CD14-positive monocyte (primary cell): ENCODE measurements around the gene GAB1. TPM values are rescaled to one million over a fixed set of nuclear protein-coding genes. Genes with fewer than 3 reads are reported as not detected.

Experiments
- DNase-seq, 3 donors: peaks; one replicate each; pipeline ENCODE4 v3.0.0-alpha.2; 2011 to 2022
- H2AFZ ChIP-seq: 2 replicates; pipeline ENCODE4 v1.6.0; 2012; ENCODE audit warnings: mild to moderate bottlenecking, low read depth, low read length, inconsistent platforms; ENCODE audit not compliant: insufficient read depth, poor library complexity, severe bottlenecking
- H3K27ac ChIP-seq, 2 donors: 1 replicate in 1 of 2; 2 replicates in 1 of 2; pipeline ENCODE4 v1.5.1; 2012 to 2013; ENCODE audit warnings: low read length in 2 of 2, control low read depth in 1 of 2, inconsistent platforms in 1 of 2, low read depth in 1 of 2, mild to moderate bottlenecking in 1 of 2
- H3K27me3 ChIP-seq, 2 donors: one replicate each; pipeline versions ENCODE4 v1.6.0 to v1.6.1; 2011 to 2013; ENCODE audit warnings: low read length in 2 of 2; ENCODE audit not compliant: control insufficient read depth in 2 of 2, insufficient read depth in 2 of 2
- H3K36me3 ChIP-seq, 2 donors: replicated peaks in 1 of 2; 1 replicate in 1 of 2; 2 replicates in 1 of 2; pipeline versions ENCODE4 v1.5.1 to v1.6.1; 2012 to 2013; ENCODE audit warnings: low read length in 2 of 2, control low read depth in 1 of 2, inconsistent platforms in 1 of 2, mild to moderate bottlenecking in 1 of 2; ENCODE audit not compliant: insufficient read depth in 2 of 2, control insufficient read depth in 1 of 2
- H3K4me1 ChIP-seq, 2 donors: 1 replicate in 1 of 2; 2 replicates in 1 of 2; pipeline versions ENCODE4 v1.5.1 to v1.6.1; 2012 to 2013; ENCODE audit warnings: low read length in 2 of 2, control low read depth in 1 of 2, inconsistent platforms in 1 of 2, mild to moderate bottlenecking in 1 of 2, moderate library complexity in 1 of 2; ENCODE audit not compliant: insufficient read depth in 2 of 2, control insufficient read depth in 1 of 2
- H3K4me2 ChIP-seq: replicated peaks from 2 replicates; pipeline ENCODE3; 2012; ENCODE audit warnings: low read length, moderate library complexity, mild to moderate bottlenecking; ENCODE audit not compliant: poor library complexity, severe bottlenecking; ENCODE audit errors: extremely low read depth
- H3K4me3 ChIP-seq, 3 experiments: fragments of 200-600 bp in 1 of 3; sonication (generic) in 1 of 3; replicated peaks in 1 of 3; 1 replicate in 2 of 3; 2 replicates in 1 of 3; pipeline ENCODE4 v1.5.1; 2011 to 2013; ENCODE audit warnings: low read length in 3 of 3, mild to moderate bottlenecking in 3 of 3, control low read depth in 2 of 3, low read depth in 2 of 3, inconsistent platforms in 1 of 3, moderate library complexity in 1 of 3
- H3K79me2 ChIP-seq: 2 replicates; pipeline ENCODE4 v1.6.0; 2012; ENCODE audit warnings: mild to moderate bottlenecking, control low read depth, inconsistent platforms, low read length, moderate library complexity; ENCODE audit not compliant: insufficient read depth
- H3K9ac ChIP-seq: 2 replicates; pipeline ENCODE4 v1.6.0; 2017; ENCODE audit warnings: low read length, mild to moderate bottlenecking; ENCODE audit not compliant: insufficient read depth, poor library complexity, severe bottlenecking
- H3K9me3 ChIP-seq, 2 donors: replicated peaks in 1 of 2; 1 replicate in 1 of 2; 2 replicates in 1 of 2; pipeline versions ENCODE4 v1.5.1 to v1.6.1; 2012 to 2013; ENCODE audit warnings: low read length in 2 of 2, control low read depth in 1 of 2; ENCODE audit not compliant: control insufficient read depth in 1 of 2, insufficient read depth in 1 of 2
- H4K20me1 ChIP-seq: 2 replicates; pipeline ENCODE4 v1.6.0; 2012; ENCODE audit warnings: mild to moderate bottlenecking, low read length, control low read depth, moderate library complexity; ENCODE audit not compliant: insufficient read depth
- H3K27ac Mint-ChIP-seq, 7 donors: one replicate each; pipeline ENCODE4 v1.8.0; 2020; ENCODE audit warnings: mild to moderate bottlenecking in 7 of 7, mixed read lengths in 7 of 7, moderate library complexity in 6 of 7, inconsistent platforms in 2 of 7
- H3K27me3 Mint-ChIP-seq, 3 donors: one replicate each; pipeline ENCODE4 v1.8.0; 2021 to 2022; ENCODE audit warnings: low read depth in 3 of 3, mild to moderate bottlenecking in 3 of 3, mixed read lengths in 3 of 3, moderate library complexity in 3 of 3, inconsistent platforms in 1 of 3
- H3K36me3 Mint-ChIP-seq, 2 donors: one replicate each; pipeline ENCODE4 v1.8.0; 2020; ENCODE audit warnings: mixed read lengths in 2 of 2, inconsistent platforms in 1 of 2, mild to moderate bottlenecking in 1 of 2
- H3K4me1 Mint-ChIP-seq: one replicate; pipeline ENCODE4 v1.8.0; 2020; ENCODE audit warnings: mild to moderate bottlenecking, mixed read lengths
- H3K4me3 Mint-ChIP-seq, 2 donors: one replicate each; pipeline ENCODE4 v1.8.0; 2020; ENCODE audit warnings: mild to moderate bottlenecking in 2 of 2, mixed read lengths in 2 of 2, moderate library complexity in 1 of 2
- H3K9me3 Mint-ChIP-seq, 7 donors: one replicate each; pipeline ENCODE4 v1.8.0; 2020 to 2022; ENCODE audit warnings: mixed read lengths in 7 of 7, mild to moderate bottlenecking in 6 of 7, moderate library complexity in 6 of 7, inconsistent platforms in 2 of 7
- CTCF ChIP-seq: fragments of 200-600 bp; IDR thresholded peaks from one replicate; pipeline ENCODE4 v1.8.0; 2022; ENCODE audit warnings: antibody characterized with exemption, mild to moderate bottlenecking
- WGBS: methylation state at CpG from one replicate; pipeline ENCODE4 v1.1.5; 2013; ENCODE audit warnings: missing lambda C conversion rate; ENCODE audit not compliant: insufficient coverage; 5-methylcytosine and 5-hydroxymethylcytosine counted together
- intact Hi-C, 2 donors: fragments of 100-400 bp; cut with micrococcal nuclease; formaldehyde crosslinking; loops; one replicate each; pipeline versions ENCODE4 v1.15.0 to v1.15.1; 2023
- polyA plus RNA-seq, 3 donors: library from polyadenylated mRNA; depleted of rRNA in 1 of 3; unstranded in 2 of 3; stranded (reverse) in 1 of 3; fragments of 300-500 nt in 2 of 3; fragments of >200 nt in 1 of 3; fragmentation: Illumina TruSeq in 2 of 3; gene quantifications; 1 replicate in 2 of 3; 2 replicates in 1 of 3; pipeline ENCODE4 v1.2.3, GENCODE V29; 2012 to 2021

Gene GAB1
- polyA plus RNA-seq, 3 donors: 0.55 to 7.3 (median 0.69) TPM

GRCh38 chr4:143294310-143294709 lies 42.4 kb upstream of the GAB1 start:
- no peak for TF ChIP-seq CTCF
- H3K4me2 ChIP-seq: no peak overlapping the region
- Mint-ChIP-seq H3K27me3 (peaks cover 0 to 2% (median 0%) of the 10 kb centered on the region in 3 donors), H3K27ac (no peak overlapping the region), H3K36me3 (no peaks in the 10 kb centered on the region), H3K4me1 (no peaks in the 10 kb centered on the region), H3K4me3 (no peak overlapping the region), H3K9me3 (peaks cover 0 to 2% (median 0%) of the 10 kb centered on the region in 7 donors)
- no peaks in the 10 kb centered on the region for H3K9me3 ChIP-seq
- no peak overlapping the region for H3K4me3 ChIP-seq
- no peak overlapping the region for H2AFZ ChIP-seq
- WGBS: 96% methylated on average over 3 of the region's 3 CpGs
- H3K36me3 ChIP-seq: no peaks in the 10 kb centered on the region
- no peaks in the 10 kb centered on the region for H4K20me1 ChIP-seq
- H3K4me1 ChIP-seq: no peaks in the 10 kb centered on the region
- H3K9ac ChIP-seq: no peak overlapping the region
- H3K79me2 ChIP-seq: no peaks in the 10 kb centered on the region
- H3K27ac ChIP-seq: no peak overlapping the region
- DNase-seq: no peak
- intact Hi-C loops: no loop called here
- no peaks in the 10 kb centered on the region for H3K27me3 ChIP-seq

DNA sequence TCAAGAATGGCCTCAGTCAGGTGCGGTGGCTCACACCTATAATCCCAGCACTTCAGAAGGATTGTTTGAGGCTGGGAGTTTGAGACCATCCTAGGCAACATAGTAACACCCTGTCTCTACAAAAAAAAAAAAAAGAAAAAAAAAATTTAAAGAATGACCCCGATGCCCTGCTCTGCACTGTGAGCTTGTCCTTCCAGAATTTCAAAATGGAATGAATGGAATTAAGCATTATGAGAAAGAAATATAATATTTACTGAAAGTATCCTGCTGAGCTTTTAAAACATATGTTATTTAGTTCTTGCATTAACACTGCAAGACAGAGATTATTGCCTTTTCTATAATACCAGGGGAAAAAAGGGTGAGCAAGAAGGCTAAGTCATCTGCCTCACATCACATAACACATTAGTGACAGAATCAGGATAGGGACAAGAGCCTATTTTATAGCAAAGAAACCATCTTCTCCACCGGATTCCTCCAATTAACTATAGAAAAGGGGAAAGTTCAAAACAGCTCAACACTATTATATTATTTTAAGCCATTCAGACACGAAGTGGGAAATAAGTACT lies 41.9 kb upstream of the GAB1 start:
- H3K9me3 ChIP-seq: no peaks in the 10 kb centered on the region
- Mint-ChIP-seq H3K9me3 (peaks cover 0 to 3% (median 0%) of the 10 kb centered on the region in 7 donors), H3K27ac (no peak overlapping the region), H3K4me3 (no peak overlapping the region), H3K36me3 (no peaks in the 10 kb centered on the region), H3K4me1 (no peaks in the 10 kb centered on the region), H3K27me3 (peaks cover 0 to 3% (median 0%) of the 10 kb centered on the region in 3 donors)
- H3K4me3 ChIP-seq: no peak overlapping the region
- no peaks in the 10 kb centered on the region for H3K36me3 ChIP-seq
- no peaks in the 10 kb centered on the region for H3K4me1 ChIP-seq
- no peaks in the 10 kb centered on the region for H3K79me2 ChIP-seq
- intact Hi-C loops: no loop called here
- no peaks in the 10 kb centered on the region for H4K20me1 ChIP-seq
- no peak overlapping the region for H3K9ac ChIP-seq
- no peak overlapping the region for H3K27ac ChIP-seq
- no peaks in the 10 kb centered on the region for H3K27me3 ChIP-seq
- no peak overlapping the region for H3K4me2 ChIP-seq
- TF ChIP-seq CTCF: no peak
- H2AFZ ChIP-seq: no peak overlapping the region
- DNase-seq: no peak
- WGBS: no CpG with 5 or more reads among the region's 4 CpGs
